H7 (cell line): ENCODE results near the gene CROCC. TPM values are rescaled to one million over a fixed set of nuclear protein-coding genes. Genes with fewer than 3 reads are reported as not detected.

Experiments
- DNase-seq: peaks from one replicate; pipeline ENCODE4 v3.0.0; 2012
- H3K27me3 ChIP-seq: 2 replicates; pipeline ENCODE4 v1.6.0; 2011; ENCODE audit warnings: mild to moderate bottlenecking, low read length; ENCODE audit not compliant: control insufficient read depth, insufficient read depth
- H3K36me3 ChIP-seq: replicated peaks from 2 replicates; pipeline ENCODE4 v1.5.1; 2011; ENCODE audit warnings: low read length; ENCODE audit not compliant: control insufficient read depth, insufficient read depth
- H3K4me3 ChIP-seq: 2 replicates; pipeline ENCODE4 v1.5.1; 2011; ENCODE audit warnings: low read depth, mild to moderate bottlenecking, control low read depth, low read length, moderate library complexity; ENCODE audit not compliant: insufficient read depth
- total RNA-seq: library from RNA; depleted of rRNA; stranded (reverse); fragments of >200 nt; shearing (Covaris generic); gene quantifications from 2 replicates; pipeline ENCODE4 v1.2.3, GENCODE V29; 2014

CROCC gene
- total RNA-seq, 1 experiment from 2014 or later, result 59.5 TPM

DNA sequence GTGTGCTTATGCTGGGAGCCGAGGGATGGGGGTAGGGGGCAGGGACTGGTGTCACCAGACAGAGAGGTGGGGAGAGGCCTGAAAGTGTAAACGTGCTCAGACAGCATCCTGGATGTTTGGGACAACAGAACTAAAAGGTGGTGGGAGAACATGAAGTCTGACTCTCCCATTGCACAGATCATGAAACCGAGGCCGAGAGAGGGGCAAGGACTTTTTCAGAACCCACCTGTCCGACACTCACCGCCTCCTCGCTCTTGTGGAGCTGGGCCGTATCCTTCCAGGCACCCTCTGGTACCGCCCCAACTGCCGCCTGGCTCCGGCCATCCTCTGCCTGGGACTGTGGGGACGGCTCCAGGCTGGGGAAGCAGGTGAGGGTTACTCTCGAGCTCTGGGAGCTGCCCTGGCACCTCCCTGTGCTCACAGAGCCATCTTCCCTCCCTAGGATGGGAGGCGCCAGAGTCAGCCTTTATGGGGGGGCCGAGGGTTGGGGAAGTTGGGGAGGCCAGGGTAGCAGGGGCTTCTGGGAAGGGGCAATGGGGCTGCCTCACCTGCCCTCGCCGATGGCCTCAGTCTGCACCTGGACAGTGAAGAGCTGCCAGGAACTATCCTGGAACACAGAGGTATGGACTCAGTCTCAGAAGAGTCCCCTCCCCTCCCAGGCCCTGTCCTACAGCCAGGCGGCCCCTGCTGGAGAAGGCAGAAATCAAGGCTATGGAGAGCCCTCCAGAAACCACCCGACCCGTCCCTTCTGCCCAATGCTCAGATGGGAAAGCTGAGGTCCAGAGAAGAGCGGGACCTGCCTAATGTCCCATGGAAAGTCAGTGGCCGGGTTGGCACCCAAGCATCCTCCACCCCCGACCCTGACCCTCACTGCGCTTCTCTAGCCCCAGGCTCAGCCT lies 83.0 kb downstream of the CROCC start:
- peak; percentile 83 for DNase-seq
- no peak overlapping the region for H3K4me3 ChIP-seq

GRCh38 chr1:17005365-17005740 lies 83.6 kb downstream of the CROCC start:
- Histone ChIP-seq H3K27me3 (no peaks in the 10 kb centered on the region), H3K36me3 (peaks cover 11% of the 10 kb centered on the region), H3K4me3 (no peak overlapping the region)
- DNase-seq, result peak; percentile 46

More for the DNA sequence above, 83.0 kb downstream of the CROCC start:
- peaks cover 11% of the 10 kb centered on the region for H3K36me3 ChIP-seq
- no peaks in the 10 kb centered on the region for H3K27me3 ChIP-seq

- H3K36me3 ChIP-seq, result peaks cover 7% of the 10 kb centered on the region
- no peaks in the 10 kb centered on the region; the same call in 1 of the 2 replicates for H3K27me3 ChIP-seq
- DNase-seq, result peak; percentile 90
- H3K4me3 ChIP-seq, result no peak overlapping the region
Observed at GRCh38 chr1:17007121-17007520, 85.4 kb downstream of the CROCC start.

DNA sequence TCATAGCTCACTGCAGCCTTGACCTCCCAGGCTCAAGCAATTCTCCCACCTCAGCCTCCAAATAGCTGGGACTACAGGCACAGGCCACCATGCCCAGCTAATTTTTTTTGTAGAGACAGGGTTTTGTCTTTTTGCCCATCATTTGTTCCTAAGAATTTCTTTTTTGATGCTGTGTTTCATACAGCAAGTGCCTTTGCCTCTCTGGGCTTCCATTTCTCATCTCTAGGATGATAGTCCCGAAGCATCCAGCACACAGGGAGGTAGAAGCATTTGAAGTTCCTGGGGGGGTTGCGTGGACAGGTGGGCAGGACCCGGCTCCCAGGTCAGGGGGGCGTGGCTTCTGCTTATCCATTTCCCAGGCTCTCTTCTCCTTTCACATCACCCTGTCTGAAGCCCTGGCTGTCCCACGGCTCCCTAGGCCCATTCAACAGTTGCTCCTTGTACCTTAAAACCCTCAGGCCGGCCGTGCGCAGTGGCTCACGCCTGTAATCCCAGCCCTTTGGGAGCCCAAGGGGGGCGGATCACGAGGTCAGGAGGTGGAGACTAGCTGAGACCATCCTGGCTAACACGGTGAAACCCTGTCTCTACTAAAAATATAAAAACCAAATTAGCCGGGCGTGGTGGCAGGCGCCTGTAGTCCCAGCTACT lies 86.6 kb downstream of the CROCC start:
- H3K4me3 ChIP-seq, result no peak overlapping the region
- H3K36me3 ChIP-seq, result peaks cover 4% of the 10 kb centered on the region
- peak; percentile 66 for DNase-seq
- H3K27me3 ChIP-seq, result no peaks in the 10 kb centered on the region; the same call in 1 of the 2 replicates

GRCh38 chr1:17009706-17010105 lies 88.0 kb downstream of the CROCC start:
- H3K27me3 ChIP-seq, result no peaks in the 10 kb centered on the region; the same call in 1 of the 2 replicates
- no peak overlapping the region for H3K4me3 ChIP-seq
- H3K36me3 ChIP-seq, result no peaks in the 10 kb centered on the region; the same call in 1 of the 2 replicates
- peak; percentile 24 for DNase-seq

GRCh38 chr1:17011092-17011438 lies 89.3 kb downstream of the CROCC start:
- Histone ChIP-seq H3K4me3 (peak overlapping the region; percentile 93), H3K36me3 (no peaks in the 10 kb centered on the region)
- no peak for DNase-seq

GRCh38 chr1:17011439-17012307 lies 89.9 kb downstream of the CROCC start, which contains the start of gene ATP13A2:
ATP13A2 (minus strand) TSS chr1:17011928; CDS start chr1:17011738, 190 bp downstream.
- Histone ChIP-seq H3K27me3 (no peaks in the 10 kb centered on the region; the same call in 1 of the 2 replicates), H3K36me3 (no peaks in the 10 kb centered on the region), H3K4me3 (peak within 1 kb of the TSS; percentile 93)
- DNase-seq, result peak; percentile 97

More at GRCh38 chr1:17011092-17011438, 89.3 kb downstream of the CROCC start:
- no peaks in the 10 kb centered on the region; the same call in 1 of the 2 replicates for H3K27me3 ChIP-seq

GRCh38 chr1:17012775-17013490 lies 91.2 kb downstream of the CROCC start:
- no peaks in the 10 kb centered on the region; the same call in 1 of the 2 replicates for H3K27me3 ChIP-seq
- no peak overlapping the region for H3K4me3 ChIP-seq
- H3K36me3 ChIP-seq, result no peaks in the 10 kb centered on the region
- DNase-seq, result peak; percentile 56

- Histone ChIP-seq H3K36me3 (peaks cover 2% of the 10 kb centered on the region; the same call in 1 of the 2 replicates), H3K4me3 (no peak overlapping the region), H3K27me3 (no peaks in the 10 kb centered on the region; the same call in 1 of the 2 replicates)
- peak; percentile 25 for DNase-seq
Observed at GRCh38 chr1:17013491-17014320, 92.0 kb downstream of the CROCC start.

DNA sequence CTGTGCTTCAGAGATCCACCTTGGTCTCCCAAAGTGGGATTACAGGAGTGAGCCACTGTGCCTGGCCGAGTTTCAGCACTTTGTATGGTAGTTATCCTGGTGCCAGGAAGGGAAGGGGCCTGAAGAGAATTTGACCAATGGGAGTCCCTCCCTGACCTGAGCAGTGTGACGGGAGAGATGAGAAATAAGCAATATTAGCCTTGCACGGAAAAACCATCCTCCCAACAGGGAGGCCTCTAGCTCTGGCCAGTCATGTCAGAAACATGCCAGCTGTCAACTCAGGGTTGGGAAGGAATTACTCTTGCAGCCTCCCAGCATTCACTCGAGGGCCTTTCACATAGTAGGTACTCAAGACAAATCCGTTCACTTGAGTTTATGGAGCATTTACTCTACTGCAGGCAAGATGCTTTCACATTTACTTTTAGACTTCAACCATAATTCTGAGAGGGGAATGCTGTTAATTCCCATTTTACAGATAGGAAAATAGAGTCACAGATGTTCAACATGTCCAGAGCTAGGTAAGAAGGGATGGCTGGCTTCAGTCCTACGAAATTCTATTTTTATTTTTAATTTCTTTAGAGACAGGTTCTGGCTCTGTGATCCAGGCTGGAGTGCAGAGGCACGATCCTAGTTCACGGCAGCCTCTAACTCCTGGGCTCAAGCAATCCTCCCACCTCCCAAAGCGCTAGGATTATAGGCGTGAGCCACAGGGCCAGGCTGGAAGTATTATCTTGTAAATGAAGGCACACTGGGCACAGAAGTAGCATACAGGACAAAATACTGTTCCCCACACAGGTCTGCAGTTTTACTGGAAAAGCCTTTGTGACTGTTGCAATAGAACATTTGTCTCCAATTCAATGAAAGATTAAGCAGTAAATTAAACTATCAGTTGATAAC lies 93.2 kb downstream of the CROCC start:
- peaks cover 4% of the 10 kb centered on the region for H3K36me3 ChIP-seq
- peak; percentile 44 for DNase-seq
- no peaks in the 10 kb centered on the region; the same call in 1 of the 2 replicates for H3K27me3 ChIP-seq
- H3K4me3 ChIP-seq, result no peak overlapping the region

DNA sequence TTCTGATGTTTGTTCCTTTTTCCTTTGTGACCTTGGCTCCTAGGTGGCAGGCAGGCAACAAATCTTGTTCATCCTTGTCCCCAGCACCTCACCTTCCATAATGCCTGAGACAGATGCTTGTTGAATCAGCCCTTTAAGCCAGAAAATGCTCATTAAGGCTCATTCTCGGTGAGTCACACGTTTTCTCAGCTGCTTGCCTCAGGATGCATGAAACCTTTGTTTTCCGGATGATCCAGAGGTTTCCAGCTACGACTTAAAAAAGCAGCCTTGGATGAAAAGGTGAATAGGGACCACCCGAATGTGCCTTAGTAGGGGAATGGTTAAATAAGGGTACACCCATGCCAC lies 94.6 kb downstream of the CROCC start:
- H3K4me3 ChIP-seq, result no peak overlapping the region
- H3K36me3 ChIP-seq, result peaks cover 15% of the 10 kb centered on the region
- DNase-seq, result peak; percentile 20

GRCh38 chr1:17017435-17017834 lies 95.7 kb downstream of the CROCC start:
- Histone ChIP-seq H3K36me3 (peaks cover 23% of the 10 kb centered on the region), H3K27me3 (no peaks in the 10 kb centered on the region), H3K4me3 (no peak overlapping the region)
- DNase-seq, result no peak

More for the DNA sequence above, 94.6 kb downstream of the CROCC start:
- H3K27me3 ChIP-seq, result no peaks in the 10 kb centered on the region
